ENCODE measurements around the gene BCL7A.
A peak's percentile ranks its signal among the peaks of the same experiment; 100 is the strongest.
"Not testable (repeated sequence)": the region's sequence is repeated elsewhere in the genome, so short reads cannot be mapped to it uniquely, and the experiment has no call there.

BCL7A gene

DNA sequence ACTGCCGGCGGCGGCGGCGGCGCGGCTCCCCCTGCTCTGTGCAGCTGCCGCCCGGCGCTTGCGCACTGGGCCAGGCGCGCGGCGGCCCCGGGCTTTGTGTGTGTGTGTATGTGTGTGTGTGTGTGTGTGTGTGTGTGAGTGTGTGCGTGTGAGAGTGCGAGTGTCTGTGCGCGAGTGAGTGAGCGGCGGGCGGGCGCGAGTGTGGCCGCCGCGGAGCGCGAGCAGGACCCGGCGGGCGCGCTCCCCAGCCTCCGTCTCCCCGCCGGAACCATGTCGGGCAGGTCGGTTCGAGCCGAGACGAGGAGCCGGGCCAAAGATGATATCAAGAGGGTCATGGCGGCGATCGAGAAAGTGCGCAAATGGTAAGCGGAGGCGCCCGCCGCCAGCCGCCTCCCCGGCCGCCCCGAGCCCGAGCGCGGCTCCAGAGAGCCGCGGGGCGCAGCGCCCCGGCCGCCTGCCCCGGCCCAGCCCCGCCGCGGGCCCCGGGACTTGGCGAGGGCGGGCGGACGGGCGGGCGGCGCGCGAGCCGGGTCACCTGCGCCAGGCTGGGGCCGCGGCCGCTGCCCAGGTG, at the start of gene BCL7A:
Gene BCL7A (plus strand): TSS at position 63 of the 571 bp plus-strand sequence. CDS start 208 bp downstream, at position 271.
- peak; percentile 81 for DNase-seq

DNA sequence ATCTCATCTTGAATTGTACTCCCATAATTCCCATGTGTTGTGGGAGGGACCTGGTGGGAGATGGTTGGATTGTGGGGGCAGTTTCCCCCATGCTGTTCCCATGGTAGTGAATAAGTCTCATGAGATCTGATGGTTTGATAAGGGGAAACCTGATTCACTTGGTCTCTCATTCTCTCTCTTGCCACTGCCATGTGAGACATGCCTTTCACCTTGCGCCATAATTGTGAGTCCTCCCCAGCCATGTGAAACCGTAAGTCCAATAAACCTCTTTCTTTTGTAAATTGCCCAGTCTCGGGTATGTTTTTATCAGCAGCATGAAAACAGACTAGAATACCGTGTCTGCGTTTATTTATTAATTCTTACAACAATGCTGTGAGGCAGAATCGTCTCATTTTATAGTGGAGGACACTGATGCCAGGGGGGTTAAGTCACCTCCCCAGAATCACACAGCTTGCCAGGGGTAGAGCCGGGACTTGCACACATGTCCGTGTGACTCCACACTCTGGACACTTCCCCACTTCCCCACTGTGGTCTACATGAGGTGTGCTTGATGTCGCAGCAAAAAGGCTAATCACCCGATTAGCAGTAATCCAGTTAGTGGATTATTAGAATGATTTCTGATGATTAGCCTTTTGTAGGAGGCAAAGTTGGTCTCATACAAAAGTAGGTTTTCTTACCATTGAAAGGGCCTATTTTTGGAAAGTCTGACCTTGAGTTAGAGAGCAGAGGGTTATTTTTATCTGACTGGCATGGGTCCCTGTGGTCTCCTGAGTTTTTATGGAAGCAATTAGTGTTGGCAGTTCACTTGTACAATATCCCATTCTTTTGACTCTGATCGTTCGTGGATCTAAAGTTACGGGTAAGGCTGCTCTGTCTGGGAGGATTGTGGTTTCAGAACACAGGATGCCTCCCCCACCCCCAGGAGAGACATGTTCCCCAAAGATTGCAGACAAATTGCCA, 47.4 kb upstream of the BCL7A start:
- no peak for DNase-seq

DNA sequence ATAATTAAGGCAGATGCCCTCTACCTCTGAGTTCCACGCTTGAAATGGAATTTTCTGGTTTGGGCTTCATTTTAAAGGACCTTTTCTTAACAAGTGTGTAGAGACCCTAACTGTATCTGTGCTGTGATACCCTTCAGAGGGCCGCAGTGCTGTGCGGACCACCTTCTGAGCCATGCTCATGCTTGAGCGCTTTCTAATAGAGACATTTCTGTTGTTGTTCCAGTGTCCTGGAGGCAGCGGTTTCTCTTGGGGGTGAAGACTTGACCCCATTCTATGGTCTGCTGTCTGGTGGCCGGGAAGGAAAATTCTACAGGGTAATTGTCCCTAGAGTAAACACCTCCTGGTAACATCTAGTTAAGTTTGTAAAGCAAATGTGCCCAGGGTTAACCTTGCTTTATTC, 46.7 kb upstream of the BCL7A start:
- DNase-seq = no peak

DNA sequence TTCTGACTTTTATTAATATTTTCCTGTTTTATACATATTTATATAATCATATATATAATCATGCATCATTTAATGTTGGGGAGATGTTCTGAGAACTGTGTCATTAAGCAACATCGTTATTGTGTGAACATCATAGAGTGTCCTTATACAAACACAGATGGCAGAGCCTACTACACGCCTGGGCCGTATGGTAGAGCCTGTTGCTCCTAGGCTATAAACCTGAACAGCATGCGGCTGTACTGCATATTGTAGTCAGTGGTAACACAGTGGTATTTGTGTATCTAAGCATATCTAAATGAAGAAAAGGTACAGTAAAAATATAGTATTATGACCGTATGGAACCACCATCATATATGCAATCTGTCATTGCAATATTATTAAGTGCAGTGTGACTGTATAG, 44.7 kb upstream of the BCL7A start:
- no peak for DNase-seq

DNA sequence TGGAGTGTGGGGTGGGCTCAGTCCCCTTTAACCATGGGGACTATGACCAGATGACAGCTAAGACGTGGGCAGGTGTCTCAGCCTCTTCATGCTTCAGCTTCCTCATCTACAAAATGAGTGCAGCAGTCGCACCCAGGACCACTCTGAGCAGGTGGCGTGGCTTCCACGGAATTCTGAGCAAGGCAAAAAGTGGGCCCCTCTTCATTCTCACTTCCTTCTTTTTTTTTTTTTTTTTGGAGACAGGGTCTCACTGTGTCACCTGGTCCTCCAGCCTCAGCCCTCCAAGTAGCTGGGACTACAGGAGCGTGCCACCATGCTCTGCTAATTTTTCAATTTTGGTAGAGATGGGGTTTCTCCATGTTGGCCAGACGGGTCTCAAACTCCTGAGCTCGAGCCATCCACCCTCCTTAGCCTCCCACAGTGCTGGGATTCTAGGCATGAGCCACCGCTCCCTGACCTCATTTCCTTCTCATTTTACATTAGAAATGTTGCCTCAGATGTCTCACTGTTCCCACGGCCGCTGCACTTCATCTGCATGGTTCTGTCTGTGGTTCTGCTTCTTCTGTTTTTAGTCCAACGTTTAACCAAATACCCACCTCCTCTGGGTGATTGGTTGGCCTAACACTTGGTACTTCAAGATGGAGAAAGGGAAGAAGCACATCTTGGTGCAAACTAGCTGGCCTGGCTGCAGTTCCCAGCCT, 41.3 kb upstream of the BCL7A start:
- no peak for DNase-seq

DNA sequence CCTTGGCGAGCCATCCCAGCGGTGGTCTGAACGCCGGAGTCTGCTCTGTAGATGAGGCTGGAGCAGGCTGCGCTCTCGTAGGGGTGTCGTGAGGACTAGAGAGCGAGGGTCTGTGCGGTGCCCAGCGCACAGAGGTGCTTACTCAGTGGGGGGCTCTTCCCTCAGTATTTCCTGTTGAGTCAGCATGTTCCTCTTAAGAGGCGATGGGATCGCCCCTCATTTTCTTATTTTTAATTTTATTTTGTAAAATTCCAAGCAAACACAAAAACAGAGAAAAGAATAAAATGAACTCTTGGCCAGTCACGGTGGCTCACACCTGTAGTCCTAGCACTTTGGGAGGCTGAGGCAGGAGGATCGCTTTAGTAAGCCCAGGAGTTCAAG, 40.8 kb upstream of the BCL7A start:
- DNase-seq = no peak

DNA sequence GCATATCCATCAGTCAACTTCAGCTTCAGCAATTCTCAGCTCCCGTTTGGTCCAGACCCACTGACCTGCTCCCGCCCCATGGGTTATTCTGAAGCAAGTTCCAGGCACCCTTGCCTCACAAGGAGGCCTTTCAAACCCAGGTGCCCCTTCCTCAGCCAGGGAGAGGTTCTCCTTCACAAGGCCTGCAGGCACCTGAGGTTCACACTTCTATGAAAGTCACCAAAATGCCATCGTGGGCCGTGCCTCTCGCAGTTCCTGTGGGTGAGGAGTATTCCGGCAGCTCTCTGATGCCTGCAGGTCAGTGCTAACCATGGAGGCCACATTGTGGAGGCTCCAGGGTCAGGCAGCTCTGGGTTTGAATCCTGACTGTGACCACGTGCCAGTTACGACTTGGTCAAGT, 40.2 kb upstream of the BCL7A start:
- DNase-seq = no peak

DNA sequence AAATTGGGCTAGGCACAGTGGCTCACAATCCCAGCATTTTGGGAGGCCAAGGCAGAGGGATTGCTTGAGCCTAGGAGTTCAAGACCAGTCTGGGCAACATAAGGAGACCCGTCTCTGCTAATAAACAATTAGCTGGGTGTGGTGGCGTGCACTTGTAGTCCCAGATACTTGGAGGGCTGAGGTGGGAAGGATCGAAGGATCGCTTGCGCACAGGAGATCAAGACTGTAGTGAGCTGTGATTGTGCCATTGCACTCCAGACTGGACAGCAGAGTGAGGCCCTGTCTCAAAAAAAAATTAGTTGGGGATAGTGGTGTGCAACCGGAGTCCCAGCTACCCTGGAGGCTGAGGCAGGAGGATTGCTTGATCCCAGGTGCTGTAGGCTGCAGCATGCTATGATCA, 38.7 kb upstream of the BCL7A start:
- no peak for DNase-seq

DNA sequence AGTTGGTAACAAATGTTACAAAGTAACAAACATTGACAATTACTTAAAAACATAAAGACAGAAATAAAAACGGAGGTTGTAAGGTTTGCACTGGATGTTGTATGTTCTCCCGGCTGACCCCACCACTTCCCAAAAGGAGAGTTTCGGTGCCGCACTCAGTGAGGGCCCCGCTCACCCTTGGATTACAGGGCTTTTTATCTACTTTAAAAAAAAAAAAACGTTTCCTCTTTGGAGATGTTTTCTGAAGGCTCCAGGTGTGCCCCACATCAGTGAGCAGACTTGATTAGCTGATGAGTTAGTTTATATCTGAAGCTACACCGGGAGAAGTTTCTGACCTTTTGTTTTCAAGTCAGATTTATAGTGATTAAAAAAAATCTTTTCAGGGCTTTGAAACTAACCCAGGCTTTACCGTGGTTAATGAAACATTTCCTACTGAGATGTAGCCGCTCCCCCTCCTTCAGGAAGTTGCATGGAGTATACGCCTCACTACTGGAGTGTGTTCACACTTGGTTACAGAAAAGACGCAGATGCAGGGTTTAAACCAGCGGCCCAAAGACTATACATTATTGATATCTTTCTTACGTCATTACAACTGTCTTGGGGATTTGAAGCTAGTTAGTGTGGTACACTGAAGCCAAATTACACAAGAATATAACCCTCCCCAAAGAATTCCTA, 38.0 kb upstream of the BCL7A start:
- DNase-seq = no peak

DNA sequence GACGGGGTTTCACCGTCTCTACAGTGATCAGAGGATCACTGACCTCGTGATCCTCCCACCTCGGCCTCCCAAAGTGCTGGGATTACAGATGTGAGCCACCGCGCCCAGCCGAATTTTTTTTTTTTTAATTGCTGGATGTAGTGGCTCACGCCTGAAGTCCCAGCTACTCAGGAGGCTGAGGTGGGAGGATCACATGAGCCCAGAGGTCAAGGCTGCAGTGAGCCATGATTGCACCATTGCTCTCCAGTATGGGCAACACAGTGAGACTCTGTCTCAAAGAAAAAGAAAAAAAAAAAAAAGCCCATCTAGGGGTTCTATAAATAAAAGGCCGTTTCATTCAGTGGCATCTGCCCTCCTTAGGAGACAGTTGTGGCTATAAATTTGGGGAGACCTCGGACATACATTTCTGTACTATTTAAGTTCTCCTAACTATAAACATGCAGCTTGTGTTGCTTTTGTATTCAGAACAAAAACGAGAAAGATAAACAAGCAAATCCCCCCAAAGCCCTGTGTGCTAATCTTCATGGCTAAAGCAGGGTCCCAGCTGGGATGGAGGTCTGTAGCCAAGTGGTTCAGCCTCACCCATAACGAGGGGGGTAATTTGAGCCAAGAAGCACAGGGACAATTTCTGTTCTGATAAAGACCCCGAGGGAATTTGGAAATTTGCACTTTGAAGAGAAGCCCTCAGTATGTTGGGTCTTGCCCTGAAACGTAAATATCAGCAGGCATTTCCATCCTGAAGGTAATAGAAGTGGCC, 35.0 kb upstream of the BCL7A start:
- DNase-seq = no peak

DNA sequence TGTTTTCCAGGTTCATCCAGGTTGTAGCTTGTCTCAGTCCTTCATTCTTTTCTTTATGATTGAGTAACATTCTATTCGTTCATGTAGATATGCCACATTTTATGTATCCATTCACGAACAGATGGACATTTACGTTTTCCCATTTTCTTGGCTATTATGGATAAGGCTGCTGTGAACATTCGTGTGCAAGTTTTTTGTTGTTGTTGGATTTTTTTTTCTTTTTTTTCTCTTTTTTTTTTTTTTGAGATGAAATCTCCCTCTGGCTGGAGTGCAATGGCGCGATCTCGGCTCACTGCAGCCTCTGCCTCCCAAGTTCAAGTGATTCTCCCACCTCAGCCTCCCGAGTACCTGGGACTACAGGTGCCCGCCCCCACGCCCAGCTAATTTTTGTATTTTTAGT, 33.2 kb upstream of the BCL7A start:
- not testable (repeated sequence) for DNase-seq

DNA sequence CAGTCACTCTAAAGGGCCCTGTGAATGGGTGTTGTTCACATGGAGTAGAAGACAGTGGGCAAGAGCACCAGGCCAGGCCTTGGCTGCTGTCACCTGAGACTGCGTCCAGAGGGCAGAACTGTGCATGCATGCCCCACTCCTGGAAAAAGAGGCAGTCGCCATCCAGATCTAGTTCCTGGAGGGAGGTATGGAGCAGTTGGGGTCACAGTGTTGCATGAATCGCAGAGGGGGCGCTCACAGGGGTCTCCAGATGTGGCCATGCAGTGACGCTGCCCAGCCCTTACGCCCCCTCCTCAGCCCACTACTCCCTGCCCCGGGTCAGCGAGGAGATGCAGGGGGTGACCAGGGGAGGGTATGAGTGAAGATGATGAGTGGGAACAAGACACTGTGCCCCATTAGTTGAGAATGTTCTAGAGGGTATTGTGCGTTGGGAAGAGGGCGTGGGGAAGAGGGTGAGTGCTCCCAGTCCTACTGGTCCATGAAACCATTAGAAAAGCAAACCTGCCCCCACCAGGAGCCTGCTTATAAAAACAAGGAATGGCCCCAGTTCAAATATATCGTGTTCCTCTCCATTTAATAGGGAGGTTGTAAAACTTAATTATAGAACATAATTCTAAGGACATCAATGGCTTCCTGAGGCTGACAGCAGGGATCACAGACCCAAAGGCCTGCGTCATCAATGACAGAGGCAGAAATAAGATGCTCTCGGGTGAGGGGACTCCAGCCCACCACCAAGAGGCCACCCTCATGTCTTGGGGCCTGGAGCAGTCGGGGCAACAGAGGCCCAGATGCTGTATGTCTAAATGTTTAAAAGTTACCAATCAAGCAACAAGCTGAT, 32.2 kb upstream of the BCL7A start:
- no peak for DNase-seq

DNA sequence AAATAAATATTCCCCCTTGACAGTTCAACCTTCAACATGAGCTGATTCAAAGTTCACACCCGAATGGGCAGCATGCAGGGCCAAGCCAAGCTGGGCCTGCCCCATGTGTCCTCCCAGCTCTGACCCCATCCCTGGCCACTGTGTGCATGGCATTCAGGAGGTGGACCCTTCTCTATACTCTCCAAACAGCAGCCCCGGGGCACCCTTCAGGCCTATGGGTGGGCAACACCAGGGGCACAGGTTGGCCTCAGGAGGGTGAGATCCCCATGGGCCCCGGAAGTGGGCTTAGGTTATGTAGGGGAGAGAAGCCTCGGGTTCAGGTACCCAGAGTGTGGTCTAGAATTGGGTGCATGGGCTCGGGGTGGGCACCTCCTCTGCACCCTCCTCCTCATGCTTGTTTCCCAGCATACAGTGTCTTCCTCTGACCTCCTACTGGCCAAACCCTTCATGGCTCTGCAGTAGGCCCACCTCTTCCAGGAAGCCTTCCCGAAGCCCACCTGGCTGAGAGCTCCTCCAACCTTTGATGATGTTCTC, 31.5 kb upstream of the BCL7A start:
- DNase-seq = no peak

DNA sequence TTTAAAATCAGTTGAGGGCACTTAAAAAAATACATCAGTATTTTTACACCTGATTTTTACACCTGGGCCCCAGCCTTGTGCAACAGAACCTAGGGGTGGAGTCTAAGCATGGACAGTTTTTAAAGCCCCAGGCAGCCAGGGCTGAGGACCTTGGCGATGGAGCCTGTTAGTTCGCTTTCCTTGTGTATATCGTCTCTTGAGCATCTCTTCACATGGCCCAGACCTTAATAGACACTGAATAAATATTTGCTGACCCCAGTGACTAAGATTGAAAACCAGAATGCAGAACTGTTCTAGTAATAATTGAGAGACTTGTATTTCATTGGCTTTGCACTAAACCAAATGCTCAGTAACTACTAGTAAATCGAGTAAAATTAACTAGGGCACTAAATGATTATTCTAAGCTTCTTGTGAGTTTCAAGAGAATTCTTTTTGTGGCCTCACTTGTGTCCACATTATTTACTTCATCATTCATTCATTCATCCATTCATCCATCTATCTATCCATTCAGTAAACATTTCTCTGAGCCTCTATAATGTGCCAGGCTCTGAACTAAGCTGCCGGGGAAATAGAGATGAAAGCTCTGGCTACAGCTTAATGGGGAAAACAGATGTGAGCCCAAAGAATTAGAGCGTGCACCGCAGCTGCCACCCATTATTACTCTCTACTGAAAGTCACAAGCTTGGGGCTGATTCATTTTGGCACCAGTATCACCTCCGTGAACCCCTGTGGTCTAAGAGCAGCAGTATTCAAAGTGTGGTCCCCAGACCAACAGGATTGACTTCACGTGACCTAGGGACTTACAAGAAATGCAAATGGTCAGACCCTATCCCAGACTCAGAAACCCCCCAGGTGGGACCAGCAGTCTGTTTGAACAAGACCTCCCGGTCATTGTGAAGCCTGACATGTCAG, 30.7 kb upstream of the BCL7A start:
- no peak for DNase-seq

DNA sequence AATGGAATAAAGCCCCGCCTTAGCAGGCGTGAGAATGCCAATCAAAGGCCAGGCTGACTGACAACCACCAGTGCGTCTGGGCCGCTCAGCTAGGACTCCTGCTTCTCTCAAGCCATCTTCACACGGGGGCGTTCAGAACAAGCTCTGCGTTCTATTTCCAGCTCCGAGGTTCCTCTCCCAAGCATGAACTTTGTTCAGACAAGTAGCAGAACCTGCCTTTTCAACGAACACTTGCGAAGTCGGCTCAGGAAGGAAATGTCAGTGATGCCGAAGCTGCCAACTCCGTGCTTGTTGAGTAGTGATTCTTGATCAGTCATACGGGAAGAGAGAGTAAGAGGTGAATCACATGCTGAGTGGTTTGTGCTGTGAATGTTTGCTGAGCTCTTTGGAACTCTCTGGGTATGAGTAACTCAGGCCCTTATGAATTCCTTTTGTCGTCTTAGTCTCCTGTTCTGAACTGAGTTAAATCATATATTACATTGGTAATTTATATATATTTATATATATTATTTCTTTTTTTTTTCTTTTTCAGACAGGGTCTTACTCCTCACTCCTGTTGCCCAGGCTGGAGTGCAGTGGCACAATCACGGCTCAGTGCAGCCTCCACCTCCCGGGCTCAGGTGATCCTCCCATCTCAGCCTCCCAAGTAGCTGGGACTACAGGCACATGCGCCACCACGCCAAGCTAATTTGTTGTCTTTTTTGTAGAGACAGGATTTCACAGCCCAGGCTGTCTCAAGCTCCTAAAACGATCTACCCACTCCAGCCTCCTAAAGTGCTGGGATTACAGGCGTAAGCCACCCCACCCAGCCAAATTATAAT, 29.4 kb upstream of the BCL7A start:
- DNase-seq = peak; percentile 79

DNA sequence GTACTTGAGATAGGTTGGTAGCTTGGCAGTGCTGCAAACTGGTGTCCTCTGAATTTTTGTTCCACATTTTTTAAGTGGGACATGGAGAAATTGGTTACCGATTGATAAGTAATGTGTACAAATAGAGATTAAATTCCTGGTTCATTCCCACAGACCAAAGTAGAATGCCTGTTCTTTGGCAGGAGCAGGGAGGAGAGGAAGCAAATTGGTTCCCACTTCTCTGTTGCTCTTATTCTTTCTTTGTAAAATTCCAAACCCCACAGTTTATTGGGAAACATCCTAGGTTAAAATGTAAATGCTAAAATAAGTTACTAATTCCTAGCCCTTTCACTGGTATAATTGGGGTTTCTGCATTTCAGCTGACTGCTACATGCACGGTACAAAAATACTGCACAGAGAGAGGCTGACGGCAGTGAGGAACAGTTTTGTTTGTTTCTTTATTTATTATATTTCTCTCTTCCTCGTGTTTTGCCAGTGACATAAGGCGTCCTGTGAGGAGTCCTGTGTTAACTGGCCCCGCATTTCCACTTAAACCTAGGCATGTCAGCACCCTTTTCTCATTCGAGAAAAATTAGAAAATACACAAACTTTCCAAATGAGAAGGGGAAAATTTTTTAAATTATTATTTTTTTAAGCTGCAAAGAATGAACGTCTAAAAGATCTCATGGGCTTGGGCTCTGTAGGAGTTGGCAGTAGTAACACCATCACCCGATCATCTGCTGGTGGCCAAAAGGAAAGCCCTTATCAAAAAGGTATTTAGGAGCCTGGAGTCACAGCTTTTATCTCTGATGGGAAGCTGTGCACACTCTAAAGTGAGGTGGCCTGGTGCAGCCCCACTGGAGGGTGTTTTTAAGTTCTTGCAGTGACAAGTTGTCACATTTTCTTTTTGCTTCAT, 25.4 kb upstream of the BCL7A start:
- no peak for DNase-seq

DNA sequence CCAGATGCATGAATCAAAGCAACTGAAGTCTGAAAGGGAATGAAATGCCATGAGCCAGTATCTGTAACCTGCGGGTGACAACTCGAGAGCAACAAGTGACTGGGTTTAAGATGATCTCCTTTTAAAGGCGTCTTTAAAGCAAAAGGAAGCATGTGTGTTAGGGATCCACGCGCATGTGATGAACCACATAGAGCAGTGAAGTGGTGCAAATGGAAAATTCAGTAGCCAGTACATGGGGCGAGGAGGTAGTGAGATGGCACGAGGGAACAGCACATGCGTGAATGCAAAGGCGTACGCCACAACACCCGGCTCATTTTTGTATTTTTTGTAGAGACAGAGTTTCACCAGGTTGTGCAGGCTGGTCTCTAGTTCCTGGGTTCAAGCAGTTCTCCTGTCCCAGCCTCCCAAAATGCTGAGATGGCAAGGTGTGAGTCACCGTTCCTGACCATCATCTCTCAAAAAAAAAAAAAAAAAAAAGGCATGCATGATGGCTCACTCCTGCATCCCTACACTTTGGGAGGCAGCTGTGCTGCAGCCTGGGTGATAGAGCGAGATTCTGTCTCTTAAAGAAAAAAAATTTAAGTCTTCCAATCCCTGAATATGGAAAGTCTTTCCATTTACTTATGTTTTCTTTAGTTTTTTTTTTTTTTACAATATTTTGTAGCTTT, 24.6 kb upstream of the BCL7A start:
- no peak for DNase-seq
